ENCODE results near the gene MPL.

The MPL gene

DNA sequence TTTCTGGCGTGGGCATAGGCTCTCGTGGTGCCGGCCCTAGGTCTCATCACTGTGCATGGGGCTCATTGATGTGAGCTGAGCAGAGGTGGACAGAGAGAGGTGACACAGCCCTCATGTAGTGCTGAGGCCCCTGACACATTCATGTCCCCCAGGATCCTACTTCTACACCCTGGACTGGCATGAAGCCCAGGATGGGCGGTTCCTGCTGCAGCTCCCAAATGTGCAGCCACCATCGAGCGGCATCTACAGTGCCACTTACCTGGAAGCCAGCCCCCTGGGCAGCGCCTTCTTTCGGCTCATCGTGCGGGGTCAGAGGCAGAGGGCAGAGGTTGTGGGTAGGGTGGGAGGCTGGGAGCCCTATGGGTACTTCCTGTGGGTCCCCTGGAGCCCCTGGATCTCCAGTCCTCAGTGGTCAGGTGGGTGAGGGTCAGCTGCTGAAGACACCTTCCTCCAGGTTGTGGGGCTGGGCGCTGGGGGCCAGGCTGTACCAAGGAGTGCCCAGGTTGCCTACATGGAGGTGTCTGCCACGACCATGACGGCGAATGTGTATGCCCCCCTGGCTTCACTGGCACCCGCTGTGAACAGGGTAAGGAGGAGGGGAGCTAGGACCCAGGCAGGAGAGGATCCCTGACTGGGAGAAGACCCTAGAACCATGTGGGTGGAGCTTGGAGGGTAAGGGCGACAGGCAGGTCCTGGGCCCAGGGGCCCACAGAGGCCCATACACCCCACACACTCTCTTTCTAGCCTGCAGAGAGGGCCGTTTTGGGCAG is 30.7 kb upstream of the MPL start:
- no peak for DNase-seq

DNA sequence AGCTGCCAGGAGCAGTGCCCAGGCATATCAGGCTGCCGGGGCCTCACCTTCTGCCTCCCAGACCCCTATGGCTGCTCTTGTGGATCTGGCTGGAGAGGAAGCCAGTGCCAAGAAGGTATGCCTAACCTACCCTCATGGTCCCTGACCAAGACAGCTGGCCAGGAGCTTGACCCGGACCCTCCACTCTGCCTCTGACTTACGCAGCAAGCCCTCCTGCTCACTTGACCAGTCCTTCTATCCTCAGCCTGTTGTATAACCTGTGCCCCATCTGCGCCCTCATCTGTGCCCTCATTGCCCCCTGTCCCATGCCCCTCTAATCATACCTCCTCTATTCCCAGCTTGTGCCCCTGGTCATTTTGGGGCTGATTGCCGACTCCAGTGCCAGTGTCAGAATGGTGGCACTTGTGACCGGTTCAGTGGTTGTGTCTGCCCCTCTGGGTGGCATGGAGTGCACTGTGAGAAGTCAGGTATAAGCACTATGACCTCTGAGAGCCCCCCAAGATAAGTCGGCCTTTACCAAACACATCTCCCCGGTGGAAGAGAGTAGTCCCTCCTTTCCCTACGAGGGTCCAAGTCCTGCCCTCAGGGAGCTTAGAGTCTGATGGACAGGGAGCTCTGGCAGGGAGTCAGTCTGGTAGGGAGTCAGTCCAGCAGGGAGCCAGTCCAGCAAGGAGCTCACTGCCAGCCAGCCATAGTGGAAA is 30.0 kb upstream of the MPL start:
- DNase-seq: no peak

GRCh38 chr1:43308635-43309404 is 28.8 kb upstream of the MPL start:
- no peak for DNase-seq

DNA sequence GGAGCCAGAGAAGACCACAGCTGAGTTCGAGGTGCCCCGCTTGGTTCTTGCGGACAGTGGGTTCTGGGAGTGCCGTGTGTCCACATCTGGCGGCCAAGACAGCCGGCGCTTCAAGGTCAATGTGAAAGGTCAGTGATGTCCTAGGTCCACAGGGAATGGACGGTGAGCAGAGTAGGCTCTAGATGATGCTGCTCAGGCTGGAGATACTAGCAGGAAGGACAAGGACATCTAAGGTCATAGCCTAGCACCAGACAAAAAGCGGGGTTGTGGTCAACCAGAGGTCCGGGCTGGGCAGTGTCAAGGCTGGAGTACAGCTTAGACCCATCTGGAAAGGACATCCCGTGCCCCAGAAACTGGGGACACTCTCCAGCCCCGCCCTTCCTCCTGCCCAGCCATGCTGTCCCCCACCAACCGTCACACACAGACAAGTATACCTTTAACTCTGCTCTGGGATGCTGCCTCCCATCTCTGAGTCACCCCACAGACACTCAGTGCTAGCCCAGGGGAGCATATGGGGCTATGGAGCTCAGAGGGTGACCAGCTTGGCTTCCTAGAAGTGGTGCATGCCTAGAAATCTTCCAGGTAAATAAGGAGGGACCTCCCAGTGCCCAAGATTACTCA is 28.1 kb upstream of the MPL start:
- no peak for DNase-seq

GRCh38 chr1:43311521-43311920 is 26.1 kb upstream of the MPL start:
- DNase-seq: no peak

DNA sequence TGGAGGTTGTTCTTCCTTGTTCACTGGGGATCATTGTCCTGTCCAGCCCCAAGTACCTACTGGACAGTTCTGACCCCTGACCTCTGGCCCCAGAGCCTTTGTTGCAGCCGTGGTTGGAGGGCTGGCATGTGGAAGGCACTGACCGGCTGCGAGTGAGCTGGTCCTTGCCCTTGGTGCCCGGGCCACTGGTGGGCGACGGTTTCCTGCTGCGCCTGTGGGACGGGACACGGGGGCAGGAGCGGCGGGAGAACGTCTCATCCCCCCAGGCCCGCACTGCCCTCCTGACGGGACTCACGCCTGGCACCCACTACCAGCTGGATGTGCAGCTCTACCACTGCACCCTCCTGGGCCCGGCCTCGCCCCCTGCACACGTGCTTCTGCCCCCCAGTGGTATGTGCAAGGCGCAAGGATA is 25.4 kb upstream of the MPL start:
- no peak for DNase-seq

DNA sequence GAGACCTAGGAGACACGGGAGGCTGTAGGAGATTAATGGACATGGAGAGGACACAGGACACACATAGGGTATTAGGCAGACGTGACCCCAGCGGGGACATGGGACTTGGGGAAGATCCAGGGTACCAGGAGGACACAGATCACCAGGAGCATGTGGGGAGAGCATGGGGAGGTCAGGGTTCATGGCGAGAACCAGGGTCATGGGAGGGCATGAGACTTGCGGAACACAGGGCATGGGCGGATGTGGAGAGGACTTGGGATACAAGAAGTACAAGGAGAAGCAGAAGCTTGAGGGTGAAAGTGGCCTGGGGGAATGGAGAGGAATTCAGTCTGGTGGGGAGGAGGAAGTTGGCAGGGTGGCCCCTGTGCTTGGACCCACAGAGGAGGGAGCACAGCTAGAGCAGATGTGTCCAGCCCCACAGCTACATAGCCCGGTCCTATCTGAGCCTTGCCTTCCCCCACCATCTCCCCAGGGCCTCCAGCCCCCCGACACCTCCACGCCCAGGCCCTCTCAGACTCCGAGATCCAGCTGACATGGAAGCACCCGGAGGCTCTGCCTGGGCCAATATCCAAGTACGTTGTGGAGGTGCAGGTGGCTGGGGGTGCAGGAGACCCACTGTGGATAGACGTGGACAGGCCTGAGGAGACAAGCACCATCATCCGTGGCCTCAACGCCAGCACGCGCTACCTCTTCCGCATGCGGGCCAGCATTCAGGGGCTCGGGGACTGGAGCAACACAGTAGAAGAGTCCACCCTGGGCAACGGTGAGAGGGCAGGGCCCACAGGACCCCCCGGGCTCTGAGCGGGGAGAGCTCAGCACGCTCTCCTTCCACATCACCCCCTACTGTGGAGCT is 24.7 kb upstream of the MPL start:
- no peak for DNase-seq

GRCh38 chr1:43313771-43314170 is 23.8 kb upstream of the MPL start:
- DNase-seq: no peak

GRCh38 chr1:43314233-43314632 is 23.4 kb upstream of the MPL start:
- no peak for DNase-seq

DNA sequence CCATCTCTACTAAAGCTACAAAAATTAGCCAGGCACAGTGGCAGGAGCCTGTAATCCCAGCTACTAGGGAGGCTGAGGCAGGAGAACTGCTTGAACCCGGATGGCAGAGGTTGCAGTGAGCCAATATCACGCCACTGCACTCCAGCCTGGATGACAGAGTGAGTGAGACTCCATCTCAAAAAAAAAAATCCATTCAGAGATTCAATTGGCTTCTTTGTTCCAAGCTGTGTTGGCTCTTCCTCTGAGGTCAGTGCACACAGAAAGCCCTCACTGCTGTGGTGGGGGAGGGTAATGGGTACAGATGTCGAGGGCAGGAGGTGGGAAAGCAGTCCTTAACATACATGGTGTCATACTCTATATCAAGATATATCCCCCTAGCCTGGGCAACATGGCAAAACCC is 22.1 kb upstream of the MPL start:
- DNase-seq: no peak

DNA sequence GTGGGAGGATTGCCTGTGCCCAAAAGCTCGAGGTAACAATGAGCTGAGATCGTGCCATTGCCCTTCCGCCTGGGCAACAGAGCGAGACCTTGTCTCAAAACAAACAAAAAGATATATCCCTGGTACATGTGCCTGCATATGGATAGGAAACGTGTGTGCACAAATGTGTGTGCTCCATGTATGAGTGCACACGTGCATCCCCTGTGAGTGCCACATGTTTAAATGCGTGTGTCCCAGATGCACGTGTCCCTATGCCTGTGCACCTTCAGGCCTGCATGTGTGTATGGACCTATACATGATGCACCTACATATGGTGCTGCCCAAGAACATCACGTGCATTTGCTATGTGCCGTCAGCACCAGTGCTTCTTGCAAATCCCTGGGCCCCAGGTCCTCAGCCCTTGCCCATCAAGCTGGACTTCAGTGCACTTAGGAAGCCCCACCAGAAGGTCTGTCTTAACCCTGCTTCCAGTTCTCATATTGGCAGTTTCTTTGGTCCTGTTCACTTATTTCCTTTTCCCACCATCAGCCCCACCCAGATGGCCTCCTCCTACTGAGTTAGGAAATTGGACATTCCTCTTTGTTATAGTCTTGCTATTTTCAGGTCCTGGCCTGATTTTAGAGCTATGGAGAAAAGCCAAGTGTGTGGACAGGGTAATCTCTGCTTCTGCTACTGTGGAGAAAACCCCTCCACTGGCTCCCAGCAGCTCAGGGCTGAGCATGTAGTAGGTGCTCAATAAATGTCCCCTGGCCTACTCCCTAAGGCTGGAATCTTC is 21.5 kb upstream of the MPL start:
- no peak for DNase-seq

- DNase-seq: no peak
Measured at GRCh38 chr1:43316738-43317520, 20.7 kb upstream of the MPL start.

DNA sequence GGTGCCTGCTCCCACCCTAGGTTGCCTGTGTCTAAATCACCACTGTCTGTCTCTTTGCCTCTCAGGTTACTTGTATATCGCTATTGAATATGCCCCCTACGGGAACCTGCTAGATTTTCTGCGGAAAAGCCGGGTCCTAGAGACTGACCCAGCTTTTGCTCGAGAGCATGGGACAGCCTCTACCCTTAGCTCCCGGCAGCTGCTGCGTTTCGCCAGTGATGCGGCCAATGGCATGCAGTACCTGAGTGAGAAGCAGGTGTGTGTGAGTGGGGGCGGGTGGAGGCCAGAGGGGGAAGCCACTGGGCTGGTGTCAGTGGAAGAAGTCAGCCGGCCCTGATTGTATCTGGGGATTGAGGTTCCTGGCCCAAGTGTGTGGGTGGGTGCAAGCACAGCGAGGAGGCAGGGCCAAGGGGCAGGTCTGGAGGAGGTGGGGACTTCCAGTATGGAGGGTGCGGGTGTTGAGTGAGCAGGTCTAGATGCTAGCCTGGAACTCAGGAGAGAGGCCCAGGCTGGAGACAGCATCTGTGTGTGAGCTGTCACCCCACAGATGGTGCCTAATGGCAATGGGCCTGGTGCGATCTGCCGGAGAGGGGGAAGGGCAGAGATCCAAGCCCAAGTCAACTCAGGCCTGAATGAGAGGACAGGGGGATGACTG is 19.7 kb upstream of the MPL start:
- DNase-seq: no peak

DNA sequence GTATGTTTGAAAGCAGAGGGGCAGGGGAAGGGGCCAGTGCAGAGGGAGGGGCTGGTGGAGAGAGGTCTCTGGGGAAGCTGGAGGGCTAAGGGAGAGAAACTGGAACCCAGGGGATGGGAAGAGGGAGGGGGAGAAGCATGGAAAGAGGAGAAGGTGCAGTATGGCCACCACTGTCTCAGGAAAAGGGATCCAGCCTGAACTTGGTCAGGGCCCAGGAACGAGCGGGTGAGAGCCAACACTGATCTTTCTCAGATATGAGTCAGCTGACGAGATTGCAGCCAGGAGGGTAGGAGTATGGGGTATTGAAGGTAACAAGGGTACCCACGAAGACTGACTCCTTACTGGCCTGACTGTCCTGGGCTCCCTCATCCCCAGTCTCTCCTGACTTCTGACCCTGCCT is 18.8 kb upstream of the MPL start:
- DNase-seq: no peak

DNA sequence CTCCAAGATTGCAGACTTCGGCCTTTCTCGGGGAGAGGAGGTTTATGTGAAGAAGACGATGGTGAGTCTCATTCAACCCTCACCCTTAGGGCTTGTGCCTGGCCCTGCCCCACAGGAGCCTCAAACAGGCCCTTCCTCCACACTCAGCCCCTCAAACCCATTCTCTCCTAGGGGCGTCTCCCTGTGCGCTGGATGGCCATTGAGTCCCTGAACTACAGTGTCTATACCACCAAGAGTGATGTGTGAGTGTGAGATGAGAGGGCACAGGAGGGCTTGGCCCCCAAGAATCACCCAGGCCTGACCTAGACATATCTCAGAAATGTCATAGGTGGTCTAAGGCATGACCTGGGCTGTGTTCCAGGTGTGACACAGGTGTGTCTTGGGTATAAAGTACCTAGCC is 18.3 kb upstream of the MPL start:
- DNase-seq: no peak

DNA sequence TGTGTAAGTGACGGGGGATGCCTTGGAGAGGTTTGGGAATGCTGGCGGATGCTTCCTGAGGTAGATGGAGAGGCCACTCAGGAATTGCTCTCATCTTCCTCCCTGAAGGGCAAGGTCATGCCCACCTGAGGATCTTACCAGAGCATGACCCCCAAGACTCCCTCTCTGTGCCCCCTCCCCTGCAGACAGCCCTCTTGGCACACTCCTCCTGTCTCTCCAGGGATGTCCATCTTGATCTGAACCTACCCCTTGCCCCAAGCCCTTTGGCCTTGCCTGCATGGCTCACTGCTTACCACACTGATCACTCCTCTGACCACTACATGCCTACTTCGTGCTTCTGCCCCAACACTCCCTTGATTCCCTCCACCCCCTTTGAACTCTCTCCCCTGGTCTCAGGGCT is 17.9 kb upstream of the MPL start:
- no peak for DNase-seq

- DNase-seq: no peak
Measured at GRCh38 chr1:43321331-43321891, 16.2 kb upstream of the MPL start.

- DNase-seq: no peak
Measured at GRCh38 chr1:43322506-43322905, 15.1 kb upstream of the MPL start.

- no peak for DNase-seq
Measured at GRCh38 chr1:43324810-43325209, 12.8 kb upstream of the MPL start.

GRCh38 chr1:43325381-43325780 is 12.2 kb upstream of the MPL start:
- DNase-seq: no peak

All from activated CD4-positive, alpha-beta T cell treated with anti-CD3 and anti-CD28 coated beads, Interleukin-2, amount 50 U/mL, for 16 hours (primary cell).